GM19043 (cell line): Measurements from ENCODE around the gene CCDC87.
A peak's percentile ranks its signal among the peaks of the same experiment; 100 is the strongest.
"Not testable (repeated sequence)": the region's sequence is repeated elsewhere in the genome, so short reads cannot be mapped to it uniquely, and the experiment has no call there.

Experiments used
- ATAC-seq: cut with Tn5 transposase; IDR thresholded peaks from one replicate; pipeline ENCODE4 v1.9.1; 2021; ENCODE audit warnings: low read depth; ENCODE audit not compliant: unreplicated experiment

CCDC87 gene

DNA sequence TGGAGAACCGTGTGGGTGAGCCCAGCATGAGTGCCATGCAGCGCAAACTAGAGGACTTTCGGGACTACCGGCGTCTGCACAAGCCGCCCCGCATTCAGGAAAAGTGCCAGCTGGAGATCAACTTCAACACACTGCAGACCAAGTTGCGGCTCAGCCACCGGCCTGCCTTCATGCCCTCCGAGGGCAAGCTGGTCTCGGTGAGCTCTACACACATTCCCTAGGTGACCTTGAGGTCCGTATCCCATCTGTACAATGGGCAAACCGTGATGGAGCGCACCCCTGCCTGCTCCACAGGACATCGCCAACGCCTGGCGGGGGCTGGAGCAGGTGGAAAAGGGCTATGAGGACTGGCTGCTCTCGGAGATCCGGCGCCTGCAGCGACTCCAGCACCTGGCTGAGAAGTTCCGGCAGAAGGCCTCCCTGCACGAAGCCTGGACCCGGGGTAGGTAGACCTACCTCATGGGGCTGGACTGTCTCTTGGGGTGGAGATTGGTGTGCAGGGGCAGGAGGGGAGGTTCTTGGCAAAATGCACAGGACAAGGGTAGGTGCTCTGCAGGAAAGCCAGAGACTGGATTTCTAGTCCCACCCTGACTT lies 35.0 kb downstream of the CCDC87 start:
- ATAC-seq = no peak

DNA sequence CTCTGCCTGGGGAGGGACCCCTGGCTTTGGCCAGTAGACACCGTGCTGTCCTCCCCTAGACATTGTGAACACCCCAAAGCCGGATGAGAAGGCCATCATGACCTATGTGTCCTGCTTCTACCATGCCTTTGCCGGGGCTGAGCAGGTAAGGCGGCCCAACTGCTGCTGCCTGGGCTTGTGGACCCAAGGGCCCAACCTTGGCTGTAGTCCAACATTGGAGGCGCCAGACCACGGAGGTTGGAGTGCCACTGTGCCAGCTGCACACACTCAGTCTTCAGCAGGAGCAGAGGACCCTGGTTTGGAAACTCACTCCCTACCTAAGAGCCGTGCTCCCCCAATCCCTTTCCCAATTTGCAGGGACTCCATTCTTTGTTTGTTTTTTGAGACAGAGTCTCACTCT lies 36.8 kb downstream of the CCDC87 start:
- no peak for ATAC-seq

DNA sequence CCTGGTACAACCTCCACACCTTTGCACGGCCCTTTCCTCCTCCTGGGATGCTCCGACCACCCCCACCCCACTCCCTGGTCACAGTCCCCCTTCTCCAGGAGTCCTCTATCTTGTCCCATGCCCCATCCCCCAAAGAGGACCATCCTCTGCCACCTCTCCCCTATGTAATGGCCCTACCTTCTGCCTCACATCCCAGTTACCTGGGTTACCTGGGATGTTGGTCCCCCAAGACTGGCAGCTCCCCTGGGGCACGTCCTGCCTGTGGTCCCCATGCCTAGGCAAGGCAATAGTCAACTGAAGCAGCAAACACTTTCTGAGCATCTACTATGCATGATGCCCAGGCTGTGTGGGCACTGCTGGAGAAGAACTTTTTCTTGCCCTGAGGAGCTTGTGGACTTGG lies 37.4 kb downstream of the CCDC87 start:
- ATAC-seq = no peak

DNA sequence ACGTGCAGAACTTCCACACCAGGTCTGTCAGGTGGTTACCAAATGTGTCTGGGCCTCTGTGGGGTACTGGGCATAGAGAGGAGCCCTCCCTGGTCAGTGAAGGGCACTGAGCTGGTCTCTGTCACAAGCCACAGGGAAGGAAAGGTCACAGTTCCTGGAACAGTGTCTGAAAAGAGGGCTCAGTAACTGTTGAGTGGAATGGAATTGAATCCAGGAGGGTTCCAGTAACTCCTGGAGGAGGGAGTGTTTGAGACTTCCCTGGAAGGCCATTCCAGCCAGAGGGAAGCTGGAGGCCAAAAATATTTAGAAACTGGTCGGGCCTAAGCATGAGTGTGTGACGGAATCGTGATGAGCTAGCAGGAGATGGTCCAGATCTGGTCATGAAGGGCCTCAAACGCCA lies 38.3 kb downstream of the CCDC87 start:
- ATAC-seq = no peak

DNA sequence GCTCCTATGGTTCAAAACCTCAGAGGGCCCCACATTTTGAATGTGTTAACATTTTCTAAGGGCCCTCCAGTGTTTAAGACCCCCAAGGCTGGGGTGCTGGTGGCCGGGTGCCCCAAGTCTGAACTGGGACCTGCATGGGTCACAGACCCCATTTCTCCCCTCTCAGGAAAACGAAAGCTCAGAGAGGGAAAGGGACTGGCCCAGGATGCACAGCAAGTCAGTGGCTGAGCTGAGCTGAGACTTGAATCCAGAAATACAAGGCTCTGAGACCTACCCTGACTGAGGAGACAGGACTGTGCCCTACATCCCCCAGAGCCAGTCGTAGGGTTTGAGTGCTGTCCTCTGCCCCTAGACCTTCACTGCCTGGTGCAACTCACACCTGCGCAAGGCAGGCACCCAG lies 42.0 kb downstream of the CCDC87 start:
- no peak for ATAC-seq

DNA sequence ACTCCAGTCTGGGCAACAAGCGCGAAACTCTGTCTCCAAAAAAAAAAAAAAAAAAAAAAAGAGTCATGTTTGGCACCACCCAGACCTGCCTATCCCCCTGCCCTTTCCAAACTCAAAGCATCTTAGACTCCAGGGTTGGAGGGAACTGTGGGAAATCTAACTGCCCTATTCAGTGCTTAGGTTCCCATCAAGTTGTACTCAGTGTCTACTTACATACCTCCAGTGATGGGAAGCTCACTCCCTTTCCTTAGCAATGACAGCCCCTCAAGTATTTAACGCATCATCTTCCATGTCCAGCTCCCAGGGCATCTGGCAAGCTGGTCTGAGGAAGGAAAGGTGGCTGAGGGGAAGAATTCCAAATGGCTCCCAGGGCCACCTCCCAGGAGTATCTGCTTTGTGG lies 43.2 kb downstream of the CCDC87 start:
- ATAC-seq = no peak

DNA sequence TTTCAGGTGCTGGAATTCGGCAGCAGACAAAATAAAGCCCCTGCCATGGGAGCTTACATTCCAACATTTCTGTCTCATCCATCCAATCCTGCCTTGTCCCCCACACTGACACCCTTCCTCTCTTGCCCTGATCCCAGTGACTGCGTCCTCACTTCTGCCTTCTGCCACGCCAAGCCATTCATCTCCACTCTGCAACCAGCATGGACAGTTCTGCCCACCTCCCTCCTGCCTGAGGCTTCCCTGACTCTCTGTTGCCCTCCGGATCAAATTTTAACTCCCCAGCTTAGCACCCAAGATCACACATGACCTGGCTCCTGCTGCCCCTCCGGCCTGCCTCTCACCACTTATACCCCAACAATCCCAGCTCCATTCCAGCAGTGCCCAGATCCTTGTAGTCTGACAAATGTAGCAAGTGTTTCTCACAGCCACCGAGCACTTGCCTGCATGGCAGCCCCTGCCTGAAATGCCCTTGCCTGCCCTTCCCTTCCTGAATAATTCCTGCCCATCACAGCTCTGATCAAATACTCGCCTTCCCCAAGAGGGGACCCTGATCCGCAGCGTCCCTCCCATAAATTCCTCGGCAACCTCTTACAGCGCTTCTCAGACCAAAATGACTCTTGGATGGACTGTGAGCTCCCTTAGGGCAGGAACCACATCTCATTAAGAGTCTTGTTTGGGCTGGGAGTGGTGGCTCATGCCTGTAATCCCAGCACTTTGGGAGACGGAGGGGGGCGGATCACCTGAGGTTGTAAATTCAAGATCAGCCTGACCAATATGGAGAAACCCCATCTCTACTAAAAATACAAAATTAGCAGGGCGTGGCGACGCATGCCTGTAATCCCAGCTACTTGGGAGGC lies 43.9 kb downstream of the CCDC87 start:
- ATAC-seq = no peak

DNA sequence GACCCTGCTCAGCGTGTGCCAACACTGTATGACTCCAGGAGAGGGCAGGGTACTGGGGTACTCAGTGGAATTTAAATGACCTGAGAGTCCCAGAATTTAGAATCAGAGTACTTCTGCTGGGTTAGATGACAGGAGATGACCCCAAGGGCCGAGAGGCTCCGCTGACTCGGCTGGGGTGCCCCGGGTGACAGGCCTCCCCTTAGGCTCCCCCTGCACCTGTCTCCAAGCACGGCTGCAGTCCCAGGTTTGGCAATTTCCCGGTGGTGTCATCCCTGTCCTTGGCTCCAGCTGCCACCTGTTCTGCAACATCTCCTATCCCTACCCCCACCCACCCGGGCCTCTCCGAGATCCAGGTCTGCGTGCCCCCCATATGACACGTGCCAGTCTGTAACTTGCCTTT lies 44.8 kb downstream of the CCDC87 start:
- no peak for ATAC-seq

DNA sequence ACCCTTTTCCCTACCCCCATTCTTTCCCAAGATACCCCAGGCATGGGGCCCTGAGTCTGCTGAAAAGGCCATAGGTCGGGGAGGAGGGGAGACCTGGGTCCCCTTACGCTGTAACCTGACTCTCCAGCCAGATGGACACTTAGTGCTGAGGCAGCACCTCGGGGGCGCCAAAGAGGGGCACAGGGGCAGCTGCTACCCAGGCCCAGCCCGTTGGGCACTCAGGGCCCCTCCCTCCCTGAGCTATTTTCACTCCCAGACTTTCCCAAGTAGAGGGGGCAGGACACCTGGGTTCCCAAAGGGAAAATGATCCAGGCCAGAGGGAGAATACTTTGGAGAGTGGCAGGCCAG lies 45.2 kb downstream of the CCDC87 start:
- no peak for ATAC-seq

DNA sequence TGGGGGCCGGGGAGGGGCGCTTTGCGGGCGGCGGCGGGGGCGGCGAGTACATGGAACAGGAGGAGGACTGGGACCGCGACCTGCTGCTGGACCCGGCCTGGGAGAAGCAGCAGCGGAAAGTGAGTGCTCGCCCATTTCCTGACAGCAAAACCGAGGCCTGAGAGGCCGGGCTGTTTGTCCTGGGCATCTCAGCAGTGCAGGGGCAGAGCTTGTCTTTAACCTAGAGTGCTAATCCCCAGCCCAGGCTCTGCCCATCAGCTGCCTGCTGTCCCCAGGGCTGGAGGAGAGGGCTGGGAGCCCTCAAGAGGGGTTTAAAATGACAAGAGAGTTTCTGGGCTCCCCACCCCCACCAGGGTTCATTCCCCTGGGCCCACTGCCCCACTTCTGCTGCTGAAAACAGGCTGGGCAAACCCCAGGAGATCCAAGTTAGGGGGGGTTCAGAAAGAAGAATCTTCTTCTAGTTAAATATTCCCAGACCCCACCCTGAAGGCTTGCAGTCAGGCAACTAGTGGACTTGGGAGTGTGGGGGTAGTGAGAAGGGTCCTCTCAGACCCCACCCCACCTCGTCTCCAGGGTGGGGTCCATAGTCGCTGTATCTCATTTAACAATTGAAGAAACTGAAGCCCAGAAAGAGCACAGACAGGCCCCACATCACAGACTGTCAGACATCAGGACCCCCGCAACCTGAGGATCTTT lies 45.7 kb downstream of the CCDC87 start:
- no peak for ATAC-seq

DNA sequence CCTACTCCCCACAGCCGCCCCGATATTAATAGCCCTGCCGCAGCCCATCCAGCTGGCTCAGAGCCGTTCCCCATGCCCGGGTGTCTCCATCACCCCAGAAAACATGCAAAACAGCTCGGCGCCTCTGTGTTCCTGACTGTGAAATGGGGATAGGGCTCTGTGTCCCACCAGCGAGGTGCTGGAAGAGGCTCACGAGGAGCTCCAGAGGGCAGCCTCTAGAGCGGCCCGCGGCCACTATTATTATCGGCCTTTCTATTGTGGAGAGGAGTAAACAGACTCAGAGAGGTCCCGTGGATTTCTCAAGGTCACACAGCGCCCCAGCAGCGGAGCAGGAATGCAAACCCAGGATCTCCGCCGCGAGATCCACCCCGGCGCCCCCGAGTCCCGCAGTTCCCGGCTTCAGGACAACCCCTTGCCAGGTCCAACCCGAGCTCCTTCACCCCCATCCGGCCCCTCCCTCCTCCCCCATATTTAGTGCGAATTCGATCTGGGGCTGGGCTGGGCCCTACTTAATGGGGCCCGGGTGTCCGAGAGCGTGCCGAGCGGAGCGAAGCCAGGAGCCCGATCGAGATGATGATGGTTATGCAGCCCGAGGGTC lies 46.4 kb downstream of the CCDC87 start, which contains the start of gene ACTN3:
Gene ACTN3, plus strand, starts transcription at position 536 of the 598 bp plus-strand sequence. Its CDS starts 35 bp downstream, at position 571.
- no peak for ATAC-seq

DNA sequence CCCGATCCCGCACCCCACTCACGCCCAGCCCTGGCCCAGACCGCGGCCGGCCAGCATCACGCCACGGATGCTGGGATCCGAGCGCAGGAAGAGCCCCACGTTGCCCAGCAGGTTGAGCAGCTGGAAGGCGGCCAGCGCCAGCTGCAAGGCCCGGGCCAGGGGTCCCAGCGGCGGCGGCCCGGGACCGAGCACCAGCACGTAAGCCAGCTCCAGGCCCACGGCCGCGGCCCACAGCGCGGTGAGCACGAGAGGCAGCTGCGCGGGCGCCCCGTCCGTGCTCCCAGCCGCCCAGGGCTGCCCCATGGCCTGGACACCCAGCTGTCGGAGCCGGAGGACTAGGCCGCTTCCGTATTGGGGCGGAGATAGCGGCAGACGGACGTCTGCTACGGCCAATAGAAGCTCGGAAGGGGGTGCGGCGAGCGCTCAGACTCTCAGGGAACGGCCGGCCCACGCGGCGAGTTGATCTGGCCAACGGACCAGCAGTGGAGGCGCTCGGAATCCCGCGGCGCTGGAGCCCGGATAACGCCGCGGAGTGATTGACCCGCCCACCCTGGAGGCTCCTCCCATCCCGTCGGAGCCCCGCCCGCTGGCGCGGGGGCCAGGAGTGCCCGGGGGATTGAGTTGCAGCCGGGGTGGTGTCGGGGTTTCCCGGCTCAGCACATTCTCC lies 47.0 kb downstream of the CCDC87 start, which contains the start of gene ZDHHC24:
Gene ZDHHC24, minus strand, starts transcription at position 348 of the 667 bp plus-strand sequence. Its CDS starts 45 bp downstream, at position 303.
- ATAC-seq = peak; percentile 78

DNA sequence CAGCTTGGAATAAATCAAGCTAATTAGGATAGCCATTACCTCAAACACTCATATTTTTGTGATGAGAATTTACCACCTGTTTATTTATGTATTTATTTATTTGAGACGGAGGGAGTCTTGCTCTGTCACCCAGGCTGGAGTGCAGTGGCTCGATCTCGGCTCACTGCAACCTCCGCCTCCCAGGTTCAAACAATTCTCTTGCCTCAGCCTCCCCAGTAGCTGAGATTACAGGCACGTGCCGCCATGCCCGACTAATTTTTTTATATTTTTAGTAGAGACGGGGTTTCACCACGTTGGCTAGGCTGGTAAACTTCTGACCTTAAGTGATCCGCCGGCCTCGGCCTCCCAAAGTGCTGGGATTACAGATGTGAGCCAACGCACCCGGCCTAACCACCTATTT lies 47.9 kb downstream of the CCDC87 start:
- ATAC-seq = not testable (repeated sequence)

DNA sequence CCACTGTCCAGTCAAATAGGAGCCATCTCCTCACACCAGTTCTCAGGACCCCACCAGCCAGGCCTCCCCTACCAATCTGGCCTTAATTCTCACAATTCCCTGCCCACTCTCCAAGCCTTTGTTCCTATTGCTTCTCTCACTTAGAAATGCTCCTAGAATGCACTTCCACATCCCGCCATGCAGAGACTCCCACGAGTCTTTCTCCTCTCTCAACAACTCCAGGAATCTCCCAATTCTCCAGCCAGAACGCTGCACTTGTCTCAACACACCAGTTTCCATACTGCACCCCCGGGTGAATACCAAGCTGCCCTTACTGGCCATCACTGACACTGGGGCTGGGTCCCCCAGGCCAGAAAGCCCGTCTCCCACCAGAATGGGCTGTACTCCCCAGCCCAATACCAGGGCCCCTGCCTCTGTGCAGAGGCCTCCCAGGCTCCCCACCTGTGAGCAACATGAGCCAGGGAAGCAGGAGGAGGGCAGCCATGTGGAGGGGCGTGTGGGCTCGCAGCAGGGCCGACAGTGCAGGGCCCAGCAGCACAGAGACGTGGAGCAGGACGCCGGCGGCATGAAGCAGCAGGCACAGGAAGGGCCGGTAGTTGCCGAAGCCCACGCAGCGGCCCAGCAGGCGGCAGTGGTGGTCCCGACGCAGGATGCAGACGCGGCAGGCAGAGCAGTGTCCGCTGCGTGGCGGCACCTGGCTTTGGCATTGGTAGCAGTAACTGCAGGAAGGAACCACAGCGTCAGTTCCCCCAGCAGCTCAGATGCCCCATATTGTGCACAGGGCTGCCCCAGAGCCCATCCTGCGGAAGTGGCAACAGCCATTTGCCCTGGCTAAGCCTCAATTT lies 49.4 kb downstream of the CCDC87 start:
- ATAC-seq = no peak

DNA sequence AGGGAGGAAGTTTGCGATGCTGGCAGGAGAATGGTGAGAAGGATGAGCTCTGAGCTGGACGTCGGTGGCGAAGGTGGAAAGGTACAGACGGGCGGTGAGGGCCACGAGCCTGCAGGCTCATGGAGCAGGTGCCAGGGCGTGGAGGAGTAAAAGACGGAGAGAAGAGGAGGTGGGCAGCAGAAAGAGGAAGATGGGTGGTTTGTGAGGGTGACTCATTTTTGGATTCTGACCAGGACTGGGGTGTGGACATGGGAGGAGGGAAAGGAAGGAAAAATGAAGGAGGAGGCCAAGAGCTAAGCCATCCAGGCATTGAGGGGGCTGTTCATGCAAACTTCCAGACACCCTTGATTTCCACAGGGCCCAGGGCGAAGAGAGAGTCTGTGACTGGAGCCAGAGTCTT lies 50.5 kb downstream of the CCDC87 start:
- ATAC-seq = no peak

DNA sequence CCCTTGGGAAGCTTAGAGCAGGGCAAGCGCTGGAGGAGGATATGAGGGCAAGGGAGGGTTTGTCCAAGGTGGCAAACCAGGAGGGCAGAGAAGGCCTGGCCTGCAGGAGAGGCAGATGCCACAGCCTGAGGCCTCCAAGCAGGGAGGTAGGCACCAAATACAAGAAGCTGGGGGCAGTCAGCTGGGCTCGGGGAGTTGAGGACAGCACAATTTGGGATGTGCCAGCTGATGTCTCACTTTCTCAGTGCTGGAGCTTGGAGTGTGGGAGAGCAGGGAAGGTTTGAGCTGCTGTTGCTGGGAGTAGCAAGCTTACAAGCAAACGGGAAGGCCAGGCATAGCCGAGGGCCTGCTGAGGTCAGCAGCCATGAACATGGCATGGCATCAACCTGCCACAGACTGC lies 51.0 kb downstream of the CCDC87 start:
- no peak for ATAC-seq

DNA sequence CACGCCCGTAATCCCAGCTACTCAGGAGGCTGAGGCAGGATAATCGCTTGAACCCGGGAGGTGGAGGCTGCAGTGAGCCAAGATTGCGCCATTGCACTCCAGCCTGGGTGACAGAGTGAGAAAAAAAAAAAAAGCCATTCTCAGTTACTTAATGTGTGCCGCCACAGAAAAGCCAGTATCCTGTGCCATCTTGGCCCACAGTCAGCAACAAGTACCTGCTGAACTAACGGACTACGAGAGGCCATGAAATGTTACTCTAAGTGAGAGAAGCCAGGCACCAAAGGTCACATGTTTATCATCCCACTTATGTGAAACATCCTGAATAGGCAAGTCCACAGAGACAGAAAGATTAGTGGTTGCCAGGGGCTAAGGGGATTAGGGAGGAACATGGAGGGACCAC lies 52.3 kb downstream of the CCDC87 start:
- not testable (repeated sequence) for ATAC-seq
